Measurements from ENCODE around the gene HIBCH.
"Not testable (repeated sequence)": the region's sequence is repeated elsewhere in the genome, so short reads cannot be mapped to it uniquely, and the experiment has no call there.

HIBCH gene, protein sequence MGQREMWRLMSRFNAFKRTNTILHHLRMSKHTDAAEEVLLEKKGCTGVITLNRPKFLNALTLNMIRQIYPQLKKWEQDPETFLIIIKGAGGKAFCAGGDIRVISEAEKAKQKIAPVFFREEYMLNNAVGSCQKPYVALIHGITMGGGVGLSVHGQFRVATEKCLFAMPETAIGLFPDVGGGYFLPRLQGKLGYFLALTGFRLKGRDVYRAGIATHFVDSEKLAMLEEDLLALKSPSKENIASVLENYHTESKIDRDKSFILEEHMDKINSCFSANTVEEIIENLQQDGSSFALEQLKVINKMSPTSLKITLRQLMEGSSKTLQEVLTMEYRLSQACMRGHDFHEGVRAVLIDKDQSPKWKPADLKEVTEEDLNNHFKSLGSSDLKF

DNA sequence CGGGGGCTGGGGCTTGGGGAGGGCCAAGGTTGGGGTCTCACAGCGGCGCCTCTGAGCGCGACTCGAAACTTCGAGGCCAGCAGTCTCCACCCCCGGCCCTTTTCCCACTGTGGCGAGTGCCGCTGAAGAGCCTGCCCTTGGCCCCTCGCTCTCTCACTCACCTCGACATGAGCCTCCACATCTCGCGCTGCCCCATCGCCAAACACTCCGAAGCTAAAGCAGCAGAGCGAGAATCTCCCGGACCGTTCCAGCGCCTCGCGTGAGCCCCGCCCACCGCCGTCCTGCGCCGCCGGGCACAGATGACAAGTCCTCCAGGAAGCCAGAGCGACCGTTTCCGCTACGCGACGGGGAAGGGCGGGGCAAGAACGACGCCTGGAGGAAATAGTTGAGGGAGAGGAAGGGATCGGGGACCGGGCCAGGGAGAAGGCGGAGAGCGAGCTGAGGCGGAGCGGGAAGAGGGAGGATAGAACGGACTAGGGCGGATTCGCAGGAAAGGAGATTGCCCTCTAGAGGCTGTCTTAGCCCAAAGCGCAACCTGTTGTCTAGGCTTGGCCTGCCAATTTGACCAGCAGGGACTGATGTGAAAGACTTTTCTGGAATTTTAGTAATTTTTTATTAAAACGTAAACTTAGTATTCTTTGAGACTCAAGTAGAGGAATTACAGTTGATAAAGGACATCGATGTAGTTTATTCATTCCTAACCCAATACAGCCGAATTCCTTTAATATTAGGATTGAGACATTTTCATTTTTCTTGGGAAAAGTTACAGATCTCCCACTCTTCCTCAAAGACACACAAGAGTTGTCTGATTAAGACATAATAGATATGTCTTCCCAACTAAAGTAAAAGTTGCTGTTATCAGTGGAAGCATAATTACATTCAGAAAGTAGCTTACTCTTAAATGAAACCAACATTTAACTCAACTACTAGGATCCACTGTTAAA lies at the start of gene HIBCH:
HIBCH (minus strand) TSS at position 272 of the 944 bp plus-strand sequence; CDS start at position 196, 76 bp downstream.
- peak within 1 kb of the TSS; percentile 89 for H3K27ac ChIP-seq (ENCODE audit: low read depth, low read length)
- H3K36me3 ChIP-seq (ENCODE audit: control insufficient read depth in 5 of 5, insufficient read depth in 5 of 5, low read length in 5 of 5), result no peaks in the 10 kb centered on the region
- H3K4me3 ChIP-seq (ENCODE audit: low read depth in 1 of 5, low read length in 5 of 5), result peak within 1 kb of the TSS; percentile 64 to 94 (median 82)
- H3K27me3 ChIP-seq (ENCODE audit: control insufficient read depth in 5 of 5, insufficient read depth in 4 of 5, low read length in 5 of 5), result no peaks in the 10 kb centered on the region
- no peaks in the 10 kb centered on the region for H3K9me3 ChIP-seq (ENCODE audit: control insufficient read depth in 5 of 5, low read length in 5 of 5)
- H3K9ac ChIP-seq (ENCODE audit: low read length in 5 of 5), result peak within 1 kb of the TSS; percentile 57 to 91 (median 77)
- H3K4me1 ChIP-seq (ENCODE audit: control insufficient read depth in 5 of 5, insufficient read depth in 5 of 5, low read length in 5 of 5), result peaks cover 0 to 39% (median 20%) of the 10 kb centered on the region in 5 donors

- H3K9ac ChIP-seq (ENCODE audit: low read length in 5 of 5), result no peak overlapping the region
- H3K9me3 ChIP-seq (ENCODE audit: control insufficient read depth in 5 of 5, low read length in 5 of 5), result peaks cover 0 to 2% (median 0%) of the 10 kb centered on the region in 5 donors
- H3K36me3 ChIP-seq (ENCODE audit: control insufficient read depth in 5 of 5, insufficient read depth in 5 of 5, low read length in 5 of 5), result peaks cover 9 to 50% (median 32%) of the 10 kb centered on the region in 5 donors
- H3K4me3 ChIP-seq (ENCODE audit: low read depth in 1 of 5, low read length in 5 of 5), result no peak overlapping the region
- H3K4me1 ChIP-seq (ENCODE audit: control insufficient read depth in 5 of 5, insufficient read depth in 5 of 5, low read length in 5 of 5), result peaks cover 0 to 3% (median 0%) of the 10 kb centered on the region in 5 donors
- no peaks in the 10 kb centered on the region for H3K27me3 ChIP-seq (ENCODE audit: control insufficient read depth in 5 of 5, insufficient read depth in 4 of 5, low read length in 5 of 5)
- no peak overlapping the region for H3K27ac ChIP-seq (ENCODE audit: low read depth, low read length)
Measured at GRCh38 chr2:190367091-190367490, 47.5 kb upstream of the HIBCH start.

DNA sequence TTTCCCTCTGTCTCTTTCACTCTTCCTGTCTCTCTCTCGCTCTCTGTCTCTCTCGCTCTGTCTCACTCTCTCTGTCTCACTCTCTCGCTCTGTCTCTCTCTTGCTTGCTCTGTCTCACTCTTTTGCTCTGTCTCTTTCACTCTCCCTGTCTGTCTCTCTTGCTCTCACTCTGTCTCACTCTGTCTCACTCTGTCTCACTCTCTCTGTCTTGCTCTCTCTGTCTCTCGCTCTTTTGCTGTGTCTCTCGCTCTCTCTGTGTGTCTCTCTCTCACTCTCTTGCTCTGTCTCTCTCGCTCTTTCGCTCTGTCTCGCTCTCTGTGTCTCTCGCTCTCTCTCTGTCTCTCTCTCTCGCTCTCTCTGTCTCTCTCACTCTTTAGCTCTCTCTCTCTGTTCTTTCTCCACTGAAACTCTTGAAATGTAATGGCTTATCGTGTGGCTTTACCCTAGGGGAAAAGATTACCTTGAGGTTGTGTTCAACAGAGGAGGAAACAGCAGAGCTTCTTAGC lies 46.7 kb upstream of the HIBCH start:
- Histone ChIP-seq H3K27me3 (ENCODE audit: control insufficient read depth in 5 of 5, insufficient read depth in 4 of 5, low read length in 5 of 5) (no peaks in the 10 kb centered on the region), H3K4me1 (ENCODE audit: control insufficient read depth in 5 of 5, insufficient read depth in 5 of 5, low read length in 5 of 5) (no peaks in the 10 kb centered on the region), H3K9ac (ENCODE audit: low read length in 5 of 5) (no peak overlapping the region), H3K27ac (ENCODE audit: low read depth, low read length) (no peak overlapping the region), H3K36me3 (ENCODE audit: control insufficient read depth in 5 of 5, insufficient read depth in 5 of 5, low read length in 5 of 5) (peaks cover 9 to 49% (median 36%) of the 10 kb centered on the region in 5 donors), H3K9me3 (ENCODE audit: control insufficient read depth in 5 of 5, low read length in 5 of 5) (peaks cover 0 to 2% (median 0%) of the 10 kb centered on the region in 5 donors), H3K4me3 (ENCODE audit: low read depth in 1 of 5, low read length in 5 of 5) (no peak overlapping the region)

DNA sequence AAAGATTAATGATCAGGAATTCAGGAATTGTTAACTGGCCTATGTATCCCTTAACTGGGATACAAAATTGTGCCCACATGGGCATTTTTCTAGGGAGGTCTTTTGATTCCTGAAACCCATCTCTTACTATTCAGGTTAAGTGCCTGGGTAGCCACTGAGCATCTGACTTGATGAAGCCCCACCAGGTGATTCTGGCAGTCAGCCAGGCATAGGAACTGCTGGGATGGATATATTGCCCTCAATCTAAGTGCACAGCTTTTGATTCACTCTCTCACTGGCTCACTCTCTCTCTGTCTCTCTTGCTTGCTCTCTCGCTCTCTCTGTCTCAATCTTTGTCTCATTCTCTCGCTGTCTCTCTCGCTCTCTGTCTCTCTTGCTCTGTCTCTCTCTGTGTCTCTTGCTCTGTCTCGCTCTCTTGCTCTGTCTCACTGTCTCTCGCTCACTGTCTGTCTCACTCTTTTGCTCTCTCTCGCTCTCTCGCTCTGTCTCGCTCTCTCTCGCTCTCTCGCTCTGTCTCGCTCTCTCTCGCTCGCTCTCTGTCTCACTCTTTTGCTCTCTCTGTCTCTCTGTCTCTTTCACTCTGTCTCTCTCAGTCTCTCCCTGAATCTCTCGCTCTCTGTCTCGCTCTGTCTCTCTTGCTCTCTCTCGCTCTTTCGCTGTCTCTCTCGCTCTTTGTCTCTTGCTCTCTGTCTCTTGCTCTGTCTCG lies 46.0 kb upstream of the HIBCH start:
- Histone ChIP-seq H3K27me3 (ENCODE audit: control insufficient read depth in 5 of 5, insufficient read depth in 4 of 5, low read length in 5 of 5) (no peaks in the 10 kb centered on the region), H3K9me3 (ENCODE audit: control insufficient read depth in 5 of 5, low read length in 5 of 5) (peaks cover 0 to 2% (median 0%) of the 10 kb centered on the region in 5 donors), H3K4me1 (ENCODE audit: control insufficient read depth in 5 of 5, insufficient read depth in 5 of 5, low read length in 5 of 5) (no peaks in the 10 kb centered on the region), H3K27ac (ENCODE audit: low read depth, low read length) (no peak overlapping the region), H3K9ac (ENCODE audit: low read length in 5 of 5) (no peak overlapping the region), H3K36me3 (ENCODE audit: control insufficient read depth in 5 of 5, insufficient read depth in 5 of 5, low read length in 5 of 5) (peaks cover 9 to 42% (median 32%) of the 10 kb centered on the region in 5 donors), H3K4me3 (ENCODE audit: low read depth in 1 of 5, low read length in 5 of 5) (no peak overlapping the region)

DNA sequence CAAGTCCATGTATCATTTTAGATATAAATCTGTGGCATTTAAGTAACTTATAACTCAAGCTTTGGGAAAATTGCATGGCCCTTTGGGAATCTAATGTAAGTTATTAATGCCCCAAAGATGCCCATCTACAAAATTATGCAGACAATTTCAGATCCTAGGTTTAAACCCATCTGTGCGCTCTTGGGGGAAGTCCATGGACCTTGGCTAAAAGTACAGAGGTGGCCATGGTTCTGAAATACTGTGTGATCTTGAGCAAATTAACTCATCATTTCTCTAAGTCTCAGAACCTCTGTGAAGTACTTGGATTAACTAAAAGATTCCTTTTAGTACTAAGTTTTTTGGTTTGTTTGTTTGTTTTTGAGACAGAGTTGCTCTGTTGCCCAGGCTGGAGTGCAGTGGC lies 43.3 kb upstream of the HIBCH start:
- Histone ChIP-seq H3K9me3 (ENCODE audit: control insufficient read depth in 5 of 5, low read length in 5 of 5) (peaks cover 0 to 2% (median 0%) of the 10 kb centered on the region in 5 donors), H3K27ac (ENCODE audit: low read depth, low read length) (no peak overlapping the region), H3K4me3 (ENCODE audit: low read depth in 1 of 5, low read length in 5 of 5) (no peak overlapping the region), H3K27me3 (ENCODE audit: control insufficient read depth in 5 of 5, insufficient read depth in 4 of 5, low read length in 5 of 5) (no peaks in the 10 kb centered on the region), H3K9ac (ENCODE audit: low read length in 5 of 5) (no peak overlapping the region), H3K4me1 (ENCODE audit: control insufficient read depth in 5 of 5, insufficient read depth in 5 of 5, low read length in 5 of 5) (peaks cover 0 to 20% (median 19%) of the 10 kb centered on the region in 5 donors), H3K36me3 (ENCODE audit: control insufficient read depth in 5 of 5, insufficient read depth in 5 of 5, low read length in 5 of 5) (peaks cover 3 to 20% (median 18%) of the 10 kb centered on the region in 5 donors)

DNA sequence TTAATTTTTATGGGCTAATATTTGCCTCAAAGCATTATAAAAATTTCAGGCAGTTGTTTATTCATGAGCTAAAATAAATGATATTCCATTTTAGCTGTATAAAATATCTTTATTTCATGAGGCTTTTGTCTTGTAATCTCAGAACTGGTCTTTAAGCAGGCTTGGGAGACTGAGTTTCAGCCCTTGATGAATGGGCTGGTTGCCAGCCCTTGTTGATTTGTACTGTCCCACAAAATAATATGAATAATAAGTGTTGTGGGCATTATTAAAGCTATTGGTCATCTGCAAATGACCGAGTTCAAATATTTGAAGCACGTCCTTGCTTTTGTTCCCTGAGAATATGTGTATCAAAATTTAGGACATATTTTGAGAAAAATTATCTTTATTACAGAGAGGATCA lies 41.9 kb upstream of the HIBCH start:
- Histone ChIP-seq H3K4me3 (ENCODE audit: low read depth in 1 of 5, low read length in 5 of 5) (no peak overlapping the region), H3K27ac (ENCODE audit: low read depth, low read length) (no peak overlapping the region), H3K36me3 (ENCODE audit: control insufficient read depth in 5 of 5, insufficient read depth in 5 of 5, low read length in 5 of 5) (peaks cover 2 to 17% (median 9%) of the 10 kb centered on the region in 5 donors), H3K27me3 (ENCODE audit: control insufficient read depth in 5 of 5, insufficient read depth in 4 of 5, low read length in 5 of 5) (no peaks in the 10 kb centered on the region), H3K9ac (ENCODE audit: low read length in 5 of 5) (no peak overlapping the region), H3K4me1 (ENCODE audit: control insufficient read depth in 5 of 5, insufficient read depth in 5 of 5, low read length in 5 of 5) (peaks cover 0 to 20% (median 19%) of the 10 kb centered on the region in 5 donors), H3K9me3 (ENCODE audit: control insufficient read depth in 5 of 5, low read length in 5 of 5) (peaks cover 0 to 2% (median 0%) of the 10 kb centered on the region in 5 donors)

DNA sequence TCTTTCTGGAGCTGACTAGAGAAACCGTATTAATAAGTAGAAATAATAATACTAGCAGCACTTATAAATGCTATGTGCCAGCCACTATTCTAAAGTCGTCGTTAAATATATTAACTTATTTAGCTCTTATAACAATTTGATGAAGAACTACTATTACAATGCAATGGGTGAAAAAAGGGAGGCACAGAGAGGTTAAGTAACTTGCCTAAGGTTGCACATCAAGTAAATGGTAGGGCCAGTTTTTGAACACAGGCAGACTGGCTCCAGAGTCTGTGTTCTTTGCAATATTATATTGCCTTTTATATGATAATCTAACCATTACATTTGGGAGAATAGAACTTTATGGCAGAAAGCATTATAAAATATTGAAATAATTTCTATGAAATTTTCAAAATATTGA lies 41.3 kb upstream of the HIBCH start:
- Histone ChIP-seq H3K4me1 (ENCODE audit: control insufficient read depth in 5 of 5, insufficient read depth in 5 of 5, low read length in 5 of 5) (peaks cover 0 to 24% (median 22%) of the 10 kb centered on the region in 5 donors), H3K27me3 (ENCODE audit: control insufficient read depth in 5 of 5, insufficient read depth in 4 of 5, low read length in 5 of 5) (no peaks in the 10 kb centered on the region), H3K27ac (ENCODE audit: low read depth, low read length) (no peak overlapping the region), H3K9me3 (ENCODE audit: control insufficient read depth in 5 of 5, low read length in 5 of 5) (no peaks in the 10 kb centered on the region), H3K36me3 (ENCODE audit: control insufficient read depth in 5 of 5, insufficient read depth in 5 of 5, low read length in 5 of 5) (peaks cover 2 to 14% (median 9%) of the 10 kb centered on the region in 5 donors), H3K4me3 (ENCODE audit: low read depth in 1 of 5, low read length in 5 of 5) (no peak overlapping the region), H3K9ac (ENCODE audit: low read length in 5 of 5) (no peak overlapping the region)

DNA sequence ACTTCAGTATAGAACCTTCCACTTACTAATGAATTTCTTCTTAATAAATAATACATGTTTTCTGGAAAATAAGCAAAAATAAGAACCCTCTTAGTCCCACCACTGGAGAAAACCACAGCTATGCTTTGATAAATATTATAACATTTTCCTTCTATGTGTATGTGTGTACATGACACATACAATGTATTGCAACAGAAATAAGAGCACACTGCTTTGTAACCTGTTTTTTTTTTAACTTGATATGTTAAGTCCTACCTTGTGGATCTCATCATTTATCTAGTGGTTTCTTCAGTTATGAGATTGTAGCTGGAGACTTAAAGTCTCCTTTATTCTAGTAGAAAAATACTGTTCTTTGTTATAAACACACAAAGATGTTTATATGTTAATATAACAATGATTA lies 40.9 kb upstream of the HIBCH start:
- Histone ChIP-seq H3K9me3 (ENCODE audit: control insufficient read depth in 5 of 5, low read length in 5 of 5) (no peaks in the 10 kb centered on the region), H3K9ac (ENCODE audit: low read length in 5 of 5) (no peak overlapping the region), H3K27me3 (ENCODE audit: control insufficient read depth in 5 of 5, insufficient read depth in 4 of 5, low read length in 5 of 5) (no peaks in the 10 kb centered on the region), H3K36me3 (ENCODE audit: control insufficient read depth in 5 of 5, insufficient read depth in 5 of 5, low read length in 5 of 5) (peaks cover 1 to 12% (median 9%) of the 10 kb centered on the region in 5 donors), H3K4me3 (ENCODE audit: low read depth in 1 of 5, low read length in 5 of 5) (no peak overlapping the region), H3K27ac (ENCODE audit: low read depth, low read length) (no peak overlapping the region), H3K4me1 (ENCODE audit: control insufficient read depth in 5 of 5, insufficient read depth in 5 of 5, low read length in 5 of 5) (peaks cover 0 to 25% (median 23%) of the 10 kb centered on the region in 5 donors)

GRCh38 chr2:190358655-190359448 lies 39.2 kb upstream of the HIBCH start:
- Histone ChIP-seq H3K4me1 (ENCODE audit: control insufficient read depth in 5 of 5, insufficient read depth in 5 of 5, low read length in 5 of 5) (peaks cover 0 to 33% (median 26%) of the 10 kb centered on the region in 5 donors), H3K27ac (ENCODE audit: low read depth, low read length) (peak overlapping the region; percentile 47)
- H3K27me3 ChIP-seq (ENCODE audit: control insufficient read depth in 5 of 5, insufficient read depth in 4 of 5, low read length in 5 of 5); H3K9ac ChIP-seq (ENCODE audit: low read length in 5 of 5); H3K4me3 ChIP-seq (ENCODE audit: low read depth in 1 of 5, low read length in 5 of 5); H3K36me3 ChIP-seq (ENCODE audit: control insufficient read depth in 5 of 5, insufficient read depth in 5 of 5, low read length in 5 of 5); H3K9me3 ChIP-seq (ENCODE audit: control insufficient read depth in 5 of 5, low read length in 5 of 5): not testable (repeated sequence)
